SHP77 (cell line): ENCODE data around the gene RPEL1.

ENCODE experiments used
- DNase-seq, 2 experiments: peaks; one replicate each; lab custom pipeline; 2025; lab: John Stamatoyannopoulos, UW

The RPEL1 gene

DNA sequence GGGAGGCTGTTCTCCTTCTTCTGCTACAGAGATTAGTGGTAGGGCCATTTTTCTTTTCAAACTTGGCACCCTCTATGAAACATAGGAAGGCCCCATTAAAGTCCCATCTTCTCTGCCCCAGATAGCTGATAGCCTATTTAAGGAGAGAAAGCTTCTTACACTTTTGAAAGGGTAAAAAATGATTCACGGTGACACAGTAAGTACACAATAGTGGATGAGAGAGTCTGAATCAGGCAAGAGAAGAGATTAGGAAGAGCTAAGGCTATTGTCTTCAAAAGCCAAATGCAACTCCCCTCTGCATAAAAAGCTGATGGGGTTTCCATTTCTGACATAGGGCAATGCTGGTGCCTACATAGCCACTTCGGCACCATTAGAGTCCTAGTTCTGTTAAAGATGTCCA, 34.8 kb downstream of the RPEL1 start:
- no peak for DNase-seq

DNA sequence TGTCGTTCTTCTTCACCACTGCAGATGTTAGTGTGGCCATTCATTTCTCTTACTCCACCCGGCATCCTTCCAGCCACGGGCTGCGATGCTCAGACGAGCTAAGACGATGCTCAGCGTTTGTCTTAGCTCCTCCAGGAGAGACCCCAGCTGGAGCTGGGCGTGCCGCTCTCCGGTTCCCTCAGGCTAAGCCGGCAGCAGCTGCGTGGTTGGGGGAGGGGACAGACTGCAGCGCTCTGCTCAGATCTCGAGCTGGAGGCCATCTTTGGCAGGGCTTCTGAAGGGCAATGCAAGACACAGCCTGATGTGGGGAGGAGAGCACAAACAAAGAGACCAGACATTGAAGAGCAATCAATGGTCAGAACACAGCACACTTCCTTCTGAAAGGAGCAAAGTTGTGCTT, 36.1 kb downstream of the RPEL1 start:
- peak; percentile 78 to 92 for DNase-seq

DNA sequence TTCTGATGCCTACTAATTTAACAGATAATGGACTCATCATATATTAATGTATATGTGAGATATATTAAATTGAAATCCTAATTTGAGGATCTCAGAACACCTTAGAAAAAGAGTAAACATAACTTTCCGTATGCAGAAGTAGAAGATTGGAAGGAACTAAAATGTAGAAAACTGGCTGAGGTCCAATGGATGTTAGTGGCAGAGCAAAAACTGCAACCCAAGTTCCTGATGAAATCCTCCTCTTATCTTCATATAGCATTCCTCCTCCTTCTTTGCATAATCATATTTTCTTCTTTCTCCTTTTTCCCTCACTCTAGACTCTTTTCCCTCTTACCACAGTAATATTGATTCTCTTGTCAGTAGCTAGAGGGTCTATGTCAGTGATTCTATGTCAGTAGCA, 37.3 kb downstream of the RPEL1 start:
- no peak for DNase-seq

DNA sequence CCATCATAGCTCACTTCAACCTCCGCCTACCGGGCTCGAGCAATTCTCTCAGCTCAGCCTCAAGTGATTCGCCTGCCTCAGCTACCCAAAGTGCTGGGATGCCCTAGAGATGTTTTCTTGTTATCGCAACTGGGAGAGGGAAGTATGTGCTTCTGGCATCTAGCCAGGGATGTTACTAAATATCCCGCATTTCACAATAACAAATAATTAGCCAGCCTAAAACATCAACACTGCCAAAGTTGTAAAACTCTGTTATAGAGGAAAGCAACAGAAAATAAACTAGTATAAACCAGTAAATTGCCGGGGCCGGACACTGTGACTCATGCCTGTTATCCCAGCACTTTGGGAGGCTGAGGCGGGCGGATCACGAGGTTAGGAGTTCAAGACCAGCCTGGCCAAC, 38.5 kb downstream of the RPEL1 start:
- no peak for DNase-seq

DNA sequence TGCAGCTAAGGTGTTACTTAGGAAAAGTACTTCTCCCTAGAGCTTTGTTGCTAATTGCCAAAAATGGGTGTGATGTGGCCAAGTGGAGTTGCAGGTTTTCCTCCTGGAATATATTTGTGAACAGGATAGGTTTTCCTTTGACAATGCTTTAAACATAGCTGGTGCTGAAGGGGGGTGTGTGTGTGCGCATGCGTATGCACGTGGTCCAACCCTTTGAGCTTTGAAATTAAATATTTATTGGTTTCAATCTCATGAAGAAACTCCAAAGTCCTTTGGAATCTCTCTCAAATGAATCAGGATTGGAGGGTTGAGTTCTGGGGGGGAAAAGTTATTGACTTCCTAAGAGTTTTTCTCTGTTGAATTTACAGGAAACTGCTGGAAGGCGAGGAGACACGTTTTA, 42.3 kb downstream of the RPEL1 start:
- no peak for DNase-seq

DNA sequence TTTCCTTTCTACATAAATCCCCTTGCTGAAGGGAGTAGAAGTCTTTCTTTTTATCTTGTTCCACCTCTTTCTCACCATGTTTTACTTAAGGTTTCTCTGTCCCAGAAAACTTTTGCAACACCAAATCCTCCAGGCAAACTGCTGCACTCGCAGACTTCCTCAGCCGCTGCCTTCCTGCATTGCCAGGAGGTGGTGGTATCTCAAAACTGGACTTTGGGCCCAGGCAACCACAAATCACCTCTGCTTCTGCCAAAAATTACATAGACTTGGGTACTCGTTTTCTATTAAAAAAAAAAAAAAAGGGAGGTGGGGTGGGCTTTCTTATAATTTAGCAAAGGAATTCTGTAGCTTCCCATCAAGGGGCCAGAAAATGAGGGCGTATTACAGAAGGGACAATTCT, 45.9 kb downstream of the RPEL1 start:
- no peak for DNase-seq

DNA sequence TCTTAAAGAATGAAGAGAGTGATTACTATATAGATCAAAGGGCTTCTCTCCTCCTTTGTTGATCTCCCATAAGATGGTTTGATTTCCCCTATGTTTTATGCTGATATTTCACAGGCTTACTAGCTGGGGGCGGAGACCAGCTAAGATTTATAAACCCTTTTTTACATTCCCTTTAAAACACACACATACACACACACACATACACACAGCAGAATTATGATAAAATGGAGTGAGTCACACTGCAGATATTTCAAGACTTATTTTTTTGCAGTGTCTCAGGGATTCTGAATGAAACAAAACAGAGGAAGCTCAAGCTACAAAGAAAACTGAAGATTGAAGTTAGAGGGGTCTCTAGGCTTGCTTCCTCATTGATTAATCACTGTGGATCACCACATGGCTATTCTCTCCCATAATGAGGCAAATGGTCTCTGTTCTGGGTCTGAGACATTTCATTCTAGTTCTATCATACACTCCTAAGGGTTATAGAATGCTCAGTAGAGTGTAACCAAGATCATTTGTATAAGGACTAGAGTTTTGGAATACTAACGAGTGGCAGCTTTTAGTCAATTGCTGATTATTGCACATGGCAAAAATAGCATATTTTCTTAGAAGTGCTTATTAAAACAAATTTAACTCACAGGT, 49.8 kb downstream of the RPEL1 start:
- DNase-seq: no peak
